ENCODE measurements around the gene CBX1. TPM values are rescaled to one million over a fixed set of nuclear protein-coding genes. Genes with fewer than 3 reads are reported as not detected.

Gene CBX1
- total RNA-seq, 1 donor from 2014 or later = 43.5 TPM

GRCh38 chr17:48062273-48062672 is 39.0 kb downstream of the CBX1 start:
- DNase-seq (ENCODE audit: extremely low spot score in 2 of 2) = no peak
- intact Hi-C loops (cut with DNase I) = no loop called here
- Histone ChIP-seq H3K27me3 (no peaks in the 10 kb centered on the region), H3K4me1 (peaks cover 21% of the 10 kb centered on the region), H3K9me3 (no peaks in the 10 kb centered on the region), H3K36me3 (peaks cover 7 to 71% of the 10 kb centered on the region in 2 donors), H3K27ac (no peak overlapping the region), H3K4me3 (no peak overlapping the region)
- TF ChIP-seq POLR2A (IDR thresholded peaks at IDR 0.05) = no peak
- TF ChIP-seq POLR2AphosphoS5 (IDR thresholded peaks at IDR 0.05; ENCODE audit: insufficient read depth in 1 of 2, low read depth in 1 of 2) = no peak
- no peak for TF ChIP-seq CTCF (IDR thresholded peaks at IDR 0.05)

- no peak overlapping the region for H3K4me3 ChIP-seq
- TF ChIP-seq POLR2AphosphoS5 (IDR thresholded peaks at IDR 0.05; ENCODE audit: insufficient read depth in 1 of 2, low read depth in 1 of 2) (no peak), CTCF (IDR thresholded peaks at IDR 0.05) (no peak), POLR2A (IDR thresholded peaks at IDR 0.05) (no peak)
- H3K36me3 ChIP-seq = peaks cover 8 to 83% of the 10 kb centered on the region in 2 donors
- intact Hi-C loops (cut with DNase I) = no loop called here
- H3K9me3 ChIP-seq = no peaks in the 10 kb centered on the region
- H3K27me3 ChIP-seq = no peaks in the 10 kb centered on the region
- peak overlapping the region; percentile 44 for H3K27ac ChIP-seq
- DNase-seq (ENCODE audit: extremely low spot score in 2 of 2) = no peak
- H3K4me1 ChIP-seq = peaks cover 26% of the 10 kb centered on the region
Measured at GRCh38 chr17:48060249-48060648, 41.0 kb downstream of the CBX1 start.

GRCh38 chr17:48059125-48059668 is 42.1 kb downstream of the CBX1 start:
- H3K4me3 ChIP-seq = no peak overlapping the region
- no peak for TF ChIP-seq POLR2AphosphoS5 (IDR thresholded peaks at IDR 0.05; ENCODE audit: insufficient read depth in 1 of 2, low read depth in 1 of 2)
- no peak for TF ChIP-seq CTCF (IDR thresholded peaks at IDR 0.05)
- TF ChIP-seq POLR2A (IDR thresholded peaks at IDR 0.05) = no peak
- intact Hi-C loops (cut with DNase I) = loop anchor here (5.0 kb wide), 1 partner anchor 48 kb away; the partner anchor contains the start of gene SNX11
- H3K27me3 ChIP-seq = no peaks in the 10 kb centered on the region
- peaks cover 29% of the 10 kb centered on the region for H3K4me1 ChIP-seq
- no peaks in the 10 kb centered on the region for H3K9me3 ChIP-seq
- peaks cover 8 to 74% of the 10 kb centered on the region in 2 donors for H3K36me3 ChIP-seq
- no peak overlapping the region for H3K27ac ChIP-seq
- no peak for DNase-seq (ENCODE audit: extremely low spot score in 2 of 2)

- Histone ChIP-seq H3K4me3 (no peak overlapping the region), H3K36me3 (peaks cover 8 to 70% of the 10 kb centered on the region in 2 donors), H3K27ac (no peak overlapping the region), H3K4me1 (peaks cover 35% of the 10 kb centered on the region), H3K9me3 (no peaks in the 10 kb centered on the region), H3K27me3 (no peaks in the 10 kb centered on the region)
- intact Hi-C loops (cut with DNase I) = loop anchor here (5.0 kb wide), 1 partner anchor 49 kb away; the partner anchor contains the start of gene SNX11
- no peak for DNase-seq (ENCODE audit: extremely low spot score in 2 of 2)
- TF ChIP-seq CTCF (IDR thresholded peaks at IDR 0.05) (no peak), POLR2AphosphoS5 (IDR thresholded peaks at IDR 0.05; ENCODE audit: insufficient read depth in 1 of 2, low read depth in 1 of 2) (no peak)
Measured at GRCh38 chr17:48058393-48059124, 42.7 kb downstream of the CBX1 start.

GRCh38 chr17:48057626-48058025 is 43.7 kb downstream of the CBX1 start:
- Histone ChIP-seq H3K9me3 (no peaks in the 10 kb centered on the region), H3K4me3 (no peak overlapping the region), H3K4me1 (peaks cover 45% of the 10 kb centered on the region), H3K27me3 (no peaks in the 10 kb centered on the region), H3K27ac (no peak overlapping the region), H3K36me3 (peaks cover 8 to 64% of the 10 kb centered on the region in 2 donors)
- DNase-seq (ENCODE audit: extremely low spot score in 2 of 2) = no peak
- intact Hi-C loops (cut with DNase I) = loop anchor here (5.0 kb wide), 1 partner anchor 50 kb away; the partner anchor contains the start of gene SNX11
- TF ChIP-seq CTCF (IDR thresholded peaks at IDR 0.05) = no peak
- no peak for TF ChIP-seq POLR2A (IDR thresholded peaks at IDR 0.05)
- TF ChIP-seq POLR2AphosphoS5 (IDR thresholded peaks at IDR 0.05; ENCODE audit: insufficient read depth in 1 of 2, low read depth in 1 of 2) = no peak

Data from vagina (tissue), 2 donors.